ENCODE results near the gene PPIL4.

The PPIL4 gene

GRCh38 chr6:149545754-149546471 lies at the start of gene PPIL4:
PPIL4 (minus strand) TSS chr6:149546043; CDS start chr6:149546005, 38 bp downstream.
- peak; percentile 86 for TF ChIP-seq CTCF (conservative IDR thresholded peaks at IDR 0.05; ENCODE audit: low read depth, low read length)
- peak within 1 kb of the TSS; percentile 100 for H3K4me3 ChIP-seq (ENCODE audit: low read length)
- DNase-seq (ENCODE audit: low read depth): peak; percentile 75

- no peak for DNase-seq (ENCODE audit: low read depth)
- TF ChIP-seq CTCF (conservative IDR thresholded peaks at IDR 0.05; ENCODE audit: low read depth, low read length): no peak
- H3K4me3 ChIP-seq (ENCODE audit: low read length): no peak overlapping the region
Measured at GRCh38 chr6:149593408-149593807, 47.6 kb upstream of the PPIL4 start.

GRCh38 chr6:149592983-149593382 lies 47.1 kb upstream of the PPIL4 start:
- no peak for TF ChIP-seq CTCF (conservative IDR thresholded peaks at IDR 0.05; ENCODE audit: low read depth, low read length)
- no peak overlapping the region for H3K4me3 ChIP-seq (ENCODE audit: low read length)

GRCh38 chr6:149586149-149586548 lies 40.3 kb upstream of the PPIL4 start:
- no peak for TF ChIP-seq CTCF (conservative IDR thresholded peaks at IDR 0.05; ENCODE audit: low read depth, low read length)
- H3K4me3 ChIP-seq (ENCODE audit: low read length): no peak overlapping the region
- DNase-seq (ENCODE audit: low read depth): no peak

More at GRCh38 chr6:149592983-149593382, 47.1 kb upstream of the PPIL4 start:
- no peak for DNase-seq (ENCODE audit: low read depth)

GRCh38 chr6:149581349-149581748 lies 35.5 kb upstream of the PPIL4 start:
- no peak for DNase-seq (ENCODE audit: low read depth)
- TF ChIP-seq CTCF (conservative IDR thresholded peaks at IDR 0.05; ENCODE audit: low read depth, low read length): no peak
- no peak overlapping the region for H3K4me3 ChIP-seq (ENCODE audit: low read length)

GRCh38 chr6:149580880-149581279 lies 35.0 kb upstream of the PPIL4 start:
- no peak for TF ChIP-seq CTCF (conservative IDR thresholded peaks at IDR 0.05; ENCODE audit: low read depth, low read length)
- DNase-seq (ENCODE audit: low read depth): no peak
- H3K4me3 ChIP-seq (ENCODE audit: low read length): no peak overlapping the region

GRCh38 chr6:149567945-149568585 lies 22.2 kb upstream of the PPIL4 start:
- no peak for TF ChIP-seq CTCF (conservative IDR thresholded peaks at IDR 0.05; ENCODE audit: low read depth, low read length)
- DNase-seq (ENCODE audit: low read depth): no peak

More at GRCh38 chr6:149567945-149568585, 22.2 kb upstream of the PPIL4 start:
- no peak overlapping the region for H3K4me3 ChIP-seq (ENCODE audit: low read length)
